GM12801 (cell line): ENCODE measurements around the gene SPEN.

Experiments
- TF ChIP-seq, protein P1 (sequence below): IDR thresholded peaks from one replicate; pipeline ENCODE4 v1.5.1; 2011; ENCODE audit warnings: control low read depth; ENCODE audit not compliant: insufficient read length; ENCODE audit errors: extremely low read depth

The SPEN gene

DNA sequence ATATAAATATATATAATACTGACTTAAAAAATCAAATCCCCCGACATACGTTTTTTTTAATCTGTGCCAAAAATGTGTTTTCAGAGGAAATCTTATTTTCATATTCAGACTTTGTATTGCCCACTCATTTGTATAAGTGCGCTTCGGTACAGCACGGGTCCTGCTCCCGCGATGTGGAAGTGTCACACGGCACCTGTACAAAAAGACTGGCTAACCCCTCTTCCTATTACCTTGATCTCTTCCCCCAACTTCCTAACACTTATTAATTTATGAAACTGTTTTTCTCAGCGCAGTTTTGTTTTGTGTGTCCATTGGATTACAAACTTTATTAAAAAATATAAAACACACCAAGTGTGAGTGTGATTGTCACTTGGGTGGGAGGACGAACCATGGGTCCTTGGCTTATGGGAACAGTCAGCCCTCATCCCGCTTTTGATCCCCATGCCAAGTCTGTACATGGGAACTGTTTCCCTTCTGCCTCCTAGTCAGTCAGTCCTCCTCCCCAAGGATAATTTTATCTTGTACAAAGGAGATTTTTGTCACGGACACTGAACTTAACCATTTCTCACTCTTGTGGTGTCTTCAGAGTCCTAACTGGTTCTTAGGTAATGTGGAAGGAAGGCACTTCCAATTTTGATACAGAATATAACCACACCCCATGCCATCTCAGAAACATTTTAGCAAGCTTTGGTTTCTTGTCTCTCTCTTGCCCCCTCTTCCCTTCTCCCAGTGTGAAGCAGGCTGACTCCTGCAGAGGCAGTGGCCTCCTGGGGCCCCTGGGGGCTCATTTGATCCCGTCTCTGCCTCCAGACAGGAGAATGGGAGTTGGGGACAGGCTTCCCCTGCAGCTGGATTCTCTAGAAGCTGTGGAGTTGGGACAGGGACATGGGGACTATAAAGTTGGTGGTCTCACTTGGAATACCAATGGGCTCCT, 92.9 kb downstream of the SPEN start:
- TF ChIP-seq, protein P1, sequence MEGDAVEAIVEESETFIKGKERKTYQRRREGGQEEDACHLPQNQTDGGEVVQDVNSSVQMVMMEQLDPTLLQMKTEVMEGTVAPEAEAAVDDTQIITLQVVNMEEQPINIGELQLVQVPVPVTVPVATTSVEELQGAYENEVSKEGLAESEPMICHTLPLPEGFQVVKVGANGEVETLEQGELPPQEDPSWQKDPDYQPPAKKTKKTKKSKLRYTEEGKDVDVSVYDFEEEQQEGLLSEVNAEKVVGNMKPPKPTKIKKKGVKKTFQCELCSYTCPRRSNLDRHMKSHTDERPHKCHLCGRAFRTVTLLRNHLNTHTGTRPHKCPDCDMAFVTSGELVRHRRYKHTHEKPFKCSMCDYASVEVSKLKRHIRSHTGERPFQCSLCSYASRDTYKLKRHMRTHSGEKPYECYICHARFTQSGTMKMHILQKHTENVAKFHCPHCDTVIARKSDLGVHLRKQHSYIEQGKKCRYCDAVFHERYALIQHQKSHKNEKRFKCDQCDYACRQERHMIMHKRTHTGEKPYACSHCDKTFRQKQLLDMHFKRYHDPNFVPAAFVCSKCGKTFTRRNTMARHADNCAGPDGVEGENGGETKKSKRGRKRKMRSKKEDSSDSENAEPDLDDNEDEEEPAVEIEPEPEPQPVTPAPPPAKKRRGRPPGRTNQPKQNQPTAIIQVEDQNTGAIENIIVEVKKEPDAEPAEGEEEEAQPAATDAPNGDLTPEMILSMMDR: no peak

DNA sequence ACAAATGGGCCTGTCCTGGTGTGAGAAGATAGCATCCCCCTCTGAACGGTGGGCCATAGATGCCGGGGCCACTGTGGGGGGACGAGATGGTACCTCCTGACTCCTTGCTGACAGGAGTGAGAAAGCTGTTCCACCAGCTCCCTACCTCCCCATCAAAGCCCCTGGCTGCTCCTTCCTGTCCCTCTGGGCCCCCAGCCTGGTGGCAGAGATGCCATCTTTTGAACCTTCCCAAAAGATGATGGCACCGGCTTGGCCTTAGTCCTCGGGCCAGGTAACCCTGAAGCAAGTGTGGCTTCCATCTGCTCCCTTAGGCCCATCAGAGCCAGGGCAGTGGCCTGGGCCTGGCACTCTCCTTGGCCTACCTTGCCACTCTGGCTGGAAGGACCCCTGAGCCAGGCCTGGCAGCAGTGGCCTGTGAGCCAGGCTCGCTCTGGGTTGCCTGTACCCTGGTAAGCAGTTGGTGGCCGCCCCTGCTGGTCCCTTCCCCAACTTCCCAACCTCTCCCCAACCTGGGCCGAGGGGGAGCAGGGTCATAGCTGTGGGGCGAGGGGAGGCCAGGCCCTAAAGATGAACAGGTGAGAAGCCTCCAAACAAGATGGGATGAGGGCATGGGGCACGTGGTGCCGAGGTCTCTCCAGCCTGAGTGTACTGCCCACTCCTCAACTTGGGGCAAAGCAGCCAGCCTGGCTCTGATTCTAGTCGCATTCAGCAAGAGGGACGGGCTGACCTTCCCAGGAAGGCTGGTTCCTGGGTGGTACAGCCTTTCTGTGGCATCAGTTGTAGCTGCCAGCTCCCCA, 93.7 kb downstream of the SPEN start:
- TF ChIP-seq, protein P1: no peak

DNA sequence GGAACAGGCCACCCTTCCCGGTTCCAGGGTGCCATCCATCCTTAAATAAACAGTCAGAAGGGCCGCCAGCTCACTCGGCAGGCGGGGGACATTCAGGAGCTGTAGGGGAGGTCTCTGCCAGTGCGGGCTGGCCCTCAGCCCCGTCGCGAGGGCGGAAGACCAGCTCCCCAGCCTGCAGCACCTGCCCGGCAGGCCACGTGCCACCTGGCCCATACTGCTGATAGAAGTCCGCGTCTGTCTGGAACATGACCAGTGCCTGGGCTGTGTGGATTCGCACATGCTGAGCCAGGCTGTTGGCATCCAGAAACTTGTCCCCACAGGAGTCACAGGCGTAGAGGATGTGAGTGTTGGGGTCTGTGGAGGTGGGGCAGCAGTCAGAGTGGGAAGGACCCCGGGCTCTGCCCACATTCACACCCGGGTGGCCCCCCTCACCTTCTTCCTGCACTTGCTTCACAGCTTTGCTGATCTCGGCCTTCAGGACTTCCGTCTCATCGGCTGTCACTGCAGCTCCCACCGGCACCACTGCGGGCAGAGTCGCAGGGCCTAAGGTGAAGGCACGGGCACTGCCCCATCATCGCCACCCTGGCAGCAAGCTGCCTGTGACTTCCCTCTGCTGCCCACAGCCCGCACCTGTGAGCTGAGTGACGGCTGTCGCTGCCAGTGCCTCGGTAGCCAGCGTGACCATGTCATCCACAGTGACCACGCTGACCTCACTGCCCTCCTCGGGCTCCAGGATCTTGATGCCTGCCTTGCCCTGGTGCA, 94.6 kb downstream of the SPEN start:
- TF ChIP-seq, protein P1: no peak

DNA sequence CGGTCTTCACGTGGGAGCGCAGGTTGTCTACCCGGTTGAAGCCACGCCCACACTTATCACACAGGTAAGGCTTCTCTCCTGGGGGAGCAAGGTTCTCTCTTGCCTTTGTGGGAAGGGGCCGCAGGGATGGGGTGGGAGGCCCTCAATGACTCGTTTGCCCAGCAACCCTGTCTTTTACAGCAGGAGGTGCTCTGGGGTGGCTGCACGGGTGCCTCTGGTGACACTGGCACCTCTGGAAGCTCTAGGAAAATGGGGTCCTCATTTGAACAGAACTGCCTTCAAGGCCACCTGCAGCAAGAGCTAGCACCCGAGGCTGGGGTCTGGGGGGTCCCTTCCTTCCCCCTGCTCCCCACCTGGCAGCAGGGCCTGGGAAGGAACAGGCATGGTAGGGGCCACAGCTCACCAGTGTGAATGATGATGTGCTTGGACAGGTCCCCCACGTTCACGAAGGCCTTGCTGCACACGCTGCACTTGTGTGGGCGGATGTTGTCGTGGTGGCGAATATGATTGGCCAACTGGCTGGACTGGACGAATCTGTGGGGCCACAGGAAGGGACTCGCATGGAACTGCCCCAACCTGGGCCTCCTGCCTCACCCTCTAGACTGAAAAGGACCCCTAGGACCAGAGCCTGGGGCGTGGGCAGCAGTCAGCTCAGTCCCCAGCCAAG, 95.3 kb downstream of the SPEN start:
- TF ChIP-seq, protein P1: no peak

DNA sequence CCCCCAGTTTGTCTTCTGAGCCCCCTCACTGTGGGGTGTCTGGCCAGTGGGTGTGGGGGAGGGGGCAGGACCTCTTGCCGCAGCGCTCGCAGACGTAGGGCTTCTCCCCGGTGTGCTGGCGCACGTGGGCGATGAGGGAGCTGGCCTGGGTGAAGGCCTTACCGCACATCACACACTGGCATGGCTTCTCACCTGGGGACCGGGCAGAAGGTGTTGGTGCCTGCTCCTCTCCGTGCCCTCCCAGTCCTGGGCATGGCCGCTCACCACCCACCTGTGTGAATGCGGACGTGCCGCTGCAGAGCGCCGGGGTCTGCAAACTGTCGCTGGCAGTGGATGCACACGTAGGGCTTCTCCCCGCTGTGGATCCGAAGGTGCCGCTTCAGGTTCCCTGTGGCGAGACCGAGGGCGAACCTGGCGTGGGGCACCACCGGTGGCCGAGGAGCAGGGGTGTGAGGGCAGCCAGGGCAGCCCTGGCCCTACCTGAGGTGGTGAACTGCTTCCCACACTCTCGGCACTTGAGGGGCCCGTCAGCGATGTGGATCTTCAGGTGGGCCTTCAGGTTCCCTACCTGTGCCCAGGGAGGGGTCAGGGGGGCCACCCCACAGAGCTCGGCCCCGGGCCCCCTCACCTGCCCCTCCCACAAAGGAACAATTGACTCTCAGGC, 96.0 kb downstream of the SPEN start:
- TF ChIP-seq, protein P1: no peak

DNA sequence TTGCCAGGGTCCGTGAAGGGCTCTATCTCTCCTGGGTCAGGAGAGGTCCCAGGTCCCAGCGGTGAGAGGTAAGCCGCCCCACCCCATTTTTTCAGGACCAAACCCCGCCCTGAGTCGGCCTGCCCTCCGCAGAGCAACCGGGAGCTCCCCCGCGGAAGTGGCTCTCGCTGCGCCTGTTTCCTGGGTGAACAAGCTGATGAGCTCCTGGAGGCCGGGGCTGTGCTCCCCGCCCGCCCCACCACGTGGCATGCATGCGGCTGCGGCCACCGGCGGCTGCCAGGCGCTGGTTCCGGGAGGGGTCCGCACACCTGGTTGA, 96.4 kb downstream of the SPEN start:
- TF ChIP-seq, protein P1: no peak
